Hepatocyte (in vitro differentiated cells): ENCODE data around the gene C18orf63. TPM values are rescaled to one million over a fixed set of nuclear protein-coding genes. Genes with fewer than 3 reads are reported as not detected.

Experiments used
- DNase-seq: peaks from one replicate; pipeline ENCODE4 v3.0.0-alpha.2; 2016; ENCODE audit warnings: low spot score
- H2AFZ ChIP-seq: fragments of 200-600 bp; sonication (generic); 2 replicates; pipeline ENCODE4 v1.6.0; 2016; ENCODE audit warnings: antibody characterized with exemption, mild to moderate bottlenecking
- H3K27ac ChIP-seq: fragments of 200-600 bp; sonication (generic); 2 replicates; pipeline ENCODE4 v1.5.1; 2016; ENCODE audit warnings: mild to moderate bottlenecking
- H3K27me3 ChIP-seq: fragments of 200-600 bp; sonication (generic); 2 replicates; pipeline ENCODE4 v1.6.1; 2016
- H3K36me3 ChIP-seq: fragments of 200-600 bp; sonication (generic); replicated peaks from 2 replicates; pipeline ENCODE4 v1.5.1; 2016; ENCODE audit warnings: low read depth; ENCODE audit not compliant: insufficient read depth
- H3K4me1 ChIP-seq: fragments of 200-600 bp; sonication (generic); 2 replicates; pipeline ENCODE4 v1.5.1; 2016; ENCODE audit warnings: mild to moderate bottlenecking, moderate library complexity; ENCODE audit not compliant: insufficient read depth
- H3K4me2 ChIP-seq: fragments of 200-600 bp; sonication (generic); 2 replicates; pipeline ENCODE4 v1.6.0; 2016
- H3K4me3 ChIP-seq: fragments of 200-600 bp; sonication (generic); 2 replicates; pipeline ENCODE4 v1.5.1; 2016; ENCODE audit warnings: mild to moderate bottlenecking
- H3K79me2 ChIP-seq: fragments of 200-600 bp; sonication (generic); 2 replicates; pipeline ENCODE4 v1.6.0; 2017; ENCODE audit warnings: mild to moderate bottlenecking
- H3K9me2 ChIP-seq: fragments of 200-600 bp; sonication (generic); replicated peaks from 2 replicates; pipeline ENCODE4 v1.6.0; 2017; ENCODE audit warnings: mild to moderate bottlenecking; ENCODE audit not compliant: insufficient read depth
- H3K9me3 ChIP-seq: fragments of 200-600 bp; sonication (generic); 2 replicates; pipeline ENCODE4 v1.5.1; 2016; ENCODE audit warnings: low read depth, mild to moderate bottlenecking
- H4K20me1 ChIP-seq: fragments of 200-600 bp; sonication (generic); 2 replicates; pipeline ENCODE4 v1.6.0; 2016; ENCODE audit warnings: mild to moderate bottlenecking; ENCODE audit not compliant: insufficient read depth, poor library complexity, severe bottlenecking
- EZH2 ChIP-seq: fragments of 200-600 bp; sonication (generic); IDR thresholded peaks from 2 replicates; pipeline ENCODE4 v1.6.1; 2016; ENCODE audit warnings: antibody characterized with exemption, mild to moderate bottlenecking, borderline replicate concordance
- EZH2phosphoT487 ChIP-seq: fragments of 200-600 bp; sonication (generic); IDR thresholded peaks from one replicate; pipeline ENCODE4 v1.6.1; 2018; ENCODE audit warnings: antibody characterized with exemption, mild to moderate bottlenecking, low read depth, moderate library complexity; ENCODE audit not compliant: unreplicated experiment, severe bottlenecking
- WGBS: methylation state at CpG from one replicate; pipeline ENCODE4 v1.1.6; 2016; ENCODE audit warnings: low lambda C conversion rate; ENCODE audit errors: missing lambda C conversion rate; 5-methylcytosine and 5-hydroxymethylcytosine counted together
- polyA plus RNA-seq: library from polyadenylated mRNA; unstranded; fragments of >200 nt; fragmentation: Nextera tagmentation; extraction: Ambion mirVana; gene quantifications from 2 replicates; pipeline ENCODE4 v1.2.1, GENCODE V29; 2016
- total RNA-seq: library from RNA; depleted of rRNA; stranded (reverse); fragments of >200 nt; gene quantifications from 2 replicates; pipeline ENCODE4 v1.2.3, GENCODE V29; 2014
- TF ChIP-seq, protein P1 (sequence below): fragments of 200-600 bp; sonication (generic); IDR thresholded peaks from 2 replicates; pipeline ENCODE4 v1.5.1; 2016; ENCODE audit warnings: antibody characterized with exemption, mild to moderate bottlenecking; ENCODE audit not compliant: poor library complexity

C18orf63 gene
- total and polyA plus RNA-seq, 2 experiments from 2014 or later: not detected

DNA sequence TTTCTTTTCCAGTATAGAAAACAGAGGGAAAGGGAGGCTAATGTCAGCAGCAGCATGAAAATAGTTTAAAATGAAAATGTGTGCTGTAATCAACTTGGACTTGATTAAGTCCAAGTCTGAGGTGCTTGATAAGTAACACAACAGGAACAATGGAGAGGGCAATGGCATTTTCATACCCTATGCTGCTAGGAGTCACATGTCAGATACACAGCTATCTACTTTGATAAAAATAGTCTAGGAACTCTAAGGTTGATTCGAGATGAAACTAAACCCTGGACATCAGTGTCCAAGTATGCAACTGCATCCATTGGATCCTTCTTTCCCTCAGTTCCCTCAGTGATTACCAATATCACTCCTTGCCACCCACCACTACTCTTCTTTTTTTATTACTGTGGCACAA is 4.6 kb upstream of the C18orf63 start:
- Histone ChIP-seq H3K9me3 (no peaks in the 10 kb centered on the region), H4K20me1 (no peaks in the 10 kb centered on the region), H3K4me1 (no peaks in the 10 kb centered on the region), H3K4me3 (no peak overlapping the region), H3K27me3 (no peaks in the 10 kb centered on the region), H3K27ac (no peak overlapping the region), H2AFZ (no peak overlapping the region), H3K36me3 (no peaks in the 10 kb centered on the region), H3K9me2 (no peaks in the 10 kb centered on the region), H3K4me2 (no peak overlapping the region), H3K79me2 (no peaks in the 10 kb centered on the region)
- DNase-seq: no peak
- 91% methylated on average over 1 of the region's 1 CpG for WGBS
- no peak for TF ChIP-seq EZH2
- TF ChIP-seq EZH2phosphoT487: no peak
- TF ChIP-seq, protein P1, sequence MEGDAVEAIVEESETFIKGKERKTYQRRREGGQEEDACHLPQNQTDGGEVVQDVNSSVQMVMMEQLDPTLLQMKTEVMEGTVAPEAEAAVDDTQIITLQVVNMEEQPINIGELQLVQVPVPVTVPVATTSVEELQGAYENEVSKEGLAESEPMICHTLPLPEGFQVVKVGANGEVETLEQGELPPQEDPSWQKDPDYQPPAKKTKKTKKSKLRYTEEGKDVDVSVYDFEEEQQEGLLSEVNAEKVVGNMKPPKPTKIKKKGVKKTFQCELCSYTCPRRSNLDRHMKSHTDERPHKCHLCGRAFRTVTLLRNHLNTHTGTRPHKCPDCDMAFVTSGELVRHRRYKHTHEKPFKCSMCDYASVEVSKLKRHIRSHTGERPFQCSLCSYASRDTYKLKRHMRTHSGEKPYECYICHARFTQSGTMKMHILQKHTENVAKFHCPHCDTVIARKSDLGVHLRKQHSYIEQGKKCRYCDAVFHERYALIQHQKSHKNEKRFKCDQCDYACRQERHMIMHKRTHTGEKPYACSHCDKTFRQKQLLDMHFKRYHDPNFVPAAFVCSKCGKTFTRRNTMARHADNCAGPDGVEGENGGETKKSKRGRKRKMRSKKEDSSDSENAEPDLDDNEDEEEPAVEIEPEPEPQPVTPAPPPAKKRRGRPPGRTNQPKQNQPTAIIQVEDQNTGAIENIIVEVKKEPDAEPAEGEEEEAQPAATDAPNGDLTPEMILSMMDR: no peak

GRCh38 chr18:74314759-74315463 is 728 bp upstream of the C18orf63 start:
- no peaks in the 10 kb centered on the region for H3K27me3 ChIP-seq
- no peak overlapping the region for H3K27ac ChIP-seq
- no peaks in the 10 kb centered on the region for H3K36me3 ChIP-seq
- no peak overlapping the region for H2AFZ ChIP-seq
- H3K4me1 ChIP-seq: peaks cover 8% of the 10 kb centered on the region
- H3K9me2 ChIP-seq: no peaks in the 10 kb centered on the region
- no peak for DNase-seq
- no peaks in the 10 kb centered on the region for H4K20me1 ChIP-seq
- TF ChIP-seq EZH2 (no peak), EZH2phosphoT487 (no peak)
- TF ChIP-seq, protein P1: no peak
- H3K4me3 ChIP-seq: no peak overlapping the region
- H3K4me2 ChIP-seq: no peak overlapping the region
- 88% methylated on average over 22 of the region's 22 CpGs for WGBS
- no peaks in the 10 kb centered on the region for H3K79me2 ChIP-seq
- H3K9me3 ChIP-seq: no peaks in the 10 kb centered on the region

- H3K36me3 ChIP-seq: no peaks in the 10 kb centered on the region
- no peaks in the 10 kb centered on the region for H3K27me3 ChIP-seq
Observed at GRCh38 chr18:74316257-74317170, 875 bp downstream of the C18orf63 start.

More at GRCh38 chr18:74316257-74317170, 875 bp downstream of the C18orf63 start:
- Histone ChIP-seq H3K27ac (no peak overlapping the region), H3K9me2 (no peaks in the 10 kb centered on the region), H3K4me1 (peaks cover 8% of the 10 kb centered on the region), H3K79me2 (no peaks in the 10 kb centered on the region), H3K9me3 (no peaks in the 10 kb centered on the region), H2AFZ (no peak overlapping the region), H4K20me1 (no peaks in the 10 kb centered on the region), H3K4me3 (no peak overlapping the region), H3K4me2 (no peak overlapping the region)
- no peak for TF ChIP-seq EZH2
- TF ChIP-seq EZH2phosphoT487: no peak
- TF ChIP-seq, protein P1: no peak
- DNase-seq: no peak
- WGBS: 89% methylated on average over 28 of the region's 29 CpGs
